HG03439 (cell line): ENCODE measurements around the gene AOPEP.

Source experiments
- ATAC-seq: cut with Tn5 transposase; IDR thresholded peaks from one replicate; pipeline ENCODE4 v1.9.1; 2021; ENCODE audit warnings: mild to moderate bottlenecking, moderate library complexity; ENCODE audit not compliant: unreplicated experiment

AOPEP gene

DNA sequence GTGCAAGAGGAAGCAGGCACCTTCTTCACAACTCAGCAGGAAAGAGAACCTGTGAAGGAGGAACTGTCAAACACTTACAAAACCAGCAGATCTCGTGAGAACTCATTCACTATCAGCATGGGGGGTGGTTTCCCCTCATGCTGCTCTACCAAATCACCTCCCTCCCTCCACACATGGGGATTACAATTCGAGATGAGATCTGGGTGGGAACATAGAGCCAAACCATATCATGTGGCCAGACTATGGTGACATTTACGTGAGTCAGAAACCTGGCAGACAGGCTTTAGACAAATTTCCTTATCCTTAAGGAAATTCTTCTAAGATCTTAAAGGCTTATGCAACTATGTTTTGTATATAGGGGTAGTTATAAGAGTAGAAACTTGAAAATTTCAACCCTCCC is 8.7 kb upstream of the AOPEP start:
- ATAC-seq: no peak

DNA sequence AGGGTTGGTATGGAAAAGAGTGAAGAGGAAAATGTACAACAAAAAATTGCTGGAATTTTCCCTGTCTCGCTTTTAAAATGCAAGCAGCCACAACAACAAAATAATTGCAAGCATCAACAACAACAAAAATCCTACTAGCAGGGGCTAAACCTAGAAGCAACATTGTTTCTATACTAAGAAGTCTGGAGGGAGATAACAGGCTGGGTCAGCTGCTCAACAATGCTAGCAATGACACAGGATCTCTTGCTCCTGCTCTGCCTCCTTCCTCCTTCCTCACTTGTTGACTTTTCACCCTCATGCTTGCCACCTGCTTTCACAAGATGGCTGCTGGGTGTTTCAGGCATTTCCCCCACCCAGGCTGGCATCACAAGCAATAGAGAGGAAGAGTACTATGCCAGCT is 7.6 kb upstream of the AOPEP start:
- ATAC-seq: no peak

- no peak for ATAC-seq
Observed at GRCh38 chr9:94719878-94720277, 6.6 kb upstream of the AOPEP start.

DNA sequence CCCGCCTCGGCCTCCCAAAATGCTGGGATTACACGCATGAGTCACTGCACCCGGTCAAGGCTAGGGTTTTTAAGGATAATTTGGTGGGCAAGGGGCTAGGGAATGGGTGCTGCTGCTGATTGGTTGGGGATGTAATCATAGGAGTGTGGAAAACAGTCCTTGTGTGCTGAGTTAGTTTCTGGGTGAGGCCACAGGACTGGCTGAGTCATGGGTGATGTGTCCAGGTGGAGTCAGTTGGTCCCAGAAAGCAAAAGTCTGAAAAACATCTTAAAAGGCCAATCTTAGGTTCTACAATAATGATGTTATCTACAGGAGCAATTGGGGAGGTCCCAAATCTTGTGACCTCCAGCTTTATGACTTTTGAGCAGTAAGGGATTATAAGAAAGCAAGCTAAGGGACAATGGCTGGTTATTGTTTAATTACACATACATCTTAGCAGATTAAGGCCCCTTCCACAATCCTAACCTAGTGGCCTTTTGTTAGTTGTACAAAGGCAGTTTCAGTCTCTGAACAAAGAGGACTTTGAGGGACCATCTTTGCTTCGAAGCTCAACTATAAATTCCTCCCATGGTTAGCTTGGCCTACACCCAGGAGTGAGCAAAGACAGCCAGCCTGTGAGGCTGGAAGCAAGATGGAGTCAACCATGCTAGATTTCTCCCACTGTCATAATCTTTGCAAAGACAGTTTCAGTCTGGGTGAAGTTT is 5.5 kb upstream of the AOPEP start:
- ATAC-seq: no peak

DNA sequence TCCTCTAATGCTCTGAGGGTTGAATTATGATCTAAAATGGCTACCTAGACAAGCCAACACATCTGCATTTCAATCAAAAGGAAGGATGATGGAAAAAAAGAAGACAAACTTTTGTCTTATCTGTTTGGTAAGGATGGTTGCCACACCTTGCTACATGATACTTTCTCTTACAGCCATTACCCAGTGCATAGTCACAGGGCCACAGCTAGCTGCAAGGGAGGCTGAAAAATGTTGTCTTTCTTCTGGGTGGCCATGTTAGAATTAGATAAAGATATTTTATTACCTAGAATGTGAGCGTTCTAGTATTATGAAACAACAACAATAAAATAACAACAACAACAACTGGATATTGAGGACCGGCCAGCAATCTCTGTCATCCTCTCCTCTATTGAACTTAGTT is 4.7 kb upstream of the AOPEP start:
- ATAC-seq: no peak

DNA sequence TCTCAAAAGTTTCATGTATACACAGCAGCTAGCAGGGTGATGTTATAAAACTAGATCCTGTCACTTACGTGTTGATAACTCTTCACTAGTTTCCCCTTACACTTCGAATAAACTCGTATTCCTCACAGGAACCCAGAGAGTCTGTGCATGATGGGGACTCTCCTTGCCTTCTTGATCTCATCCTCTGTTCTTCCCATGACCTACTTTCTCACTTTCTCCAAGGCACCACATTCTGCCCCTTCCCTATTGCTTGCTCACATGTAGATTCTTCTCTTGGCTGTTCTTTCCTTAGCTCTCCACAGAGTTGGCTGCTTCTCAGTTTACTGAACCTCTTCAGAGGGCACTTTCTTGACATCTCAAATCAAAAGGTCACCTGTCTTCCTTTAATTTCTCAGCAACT is 1.2 kb upstream of the AOPEP start:
- ATAC-seq: no peak

- ATAC-seq: no peak
Observed at GRCh38 chr9:94728719-94729118, 2.2 kb downstream of the AOPEP start.

DNA sequence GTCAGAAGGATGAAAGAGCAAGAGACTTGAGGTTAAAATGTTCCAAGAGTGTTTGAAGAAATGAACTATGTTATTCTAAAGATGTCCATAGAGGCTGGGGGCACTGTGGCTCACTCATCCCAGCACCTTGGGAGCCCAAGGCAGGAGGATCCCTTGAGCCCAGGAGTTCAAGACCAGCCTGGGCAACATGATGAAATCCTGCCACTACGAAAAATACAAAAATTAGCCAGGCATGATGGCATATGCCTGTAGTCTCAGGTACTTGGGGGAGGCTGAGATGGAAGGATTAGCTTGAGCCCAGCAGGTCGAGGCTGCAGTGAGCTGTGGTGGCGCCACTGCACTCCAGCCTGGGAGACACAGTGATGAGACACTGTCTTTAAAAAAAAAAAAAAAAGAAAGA is 2.7 kb downstream of the AOPEP start:
- no peak for ATAC-seq

- ATAC-seq: no peak
Observed at GRCh38 chr9:94734054-94734754, 7.7 kb downstream of the AOPEP start.

DNA sequence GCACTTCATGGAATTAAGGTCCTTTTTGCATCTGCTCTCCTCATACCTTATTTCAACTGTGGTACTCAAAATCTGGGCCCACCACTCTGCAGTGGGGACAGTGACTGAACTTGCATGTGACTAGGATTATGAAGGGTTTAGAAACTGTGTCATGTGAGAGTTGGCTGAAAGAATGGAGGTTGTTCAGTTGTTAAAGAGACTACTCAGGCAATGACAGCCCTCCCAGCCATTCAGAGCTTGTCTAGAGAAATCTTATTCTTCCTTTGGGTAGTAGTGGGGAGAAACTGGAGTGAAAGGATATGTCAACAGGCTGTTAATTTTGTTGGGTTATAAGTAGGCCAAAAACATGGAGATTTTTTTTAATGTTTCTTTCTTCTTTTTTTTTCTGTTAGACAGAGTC is 10.3 kb downstream of the AOPEP start:
- ATAC-seq: no peak

- ATAC-seq: no peak
Observed at GRCh38 chr9:94740145-94740840, 13.8 kb downstream of the AOPEP start.

DNA sequence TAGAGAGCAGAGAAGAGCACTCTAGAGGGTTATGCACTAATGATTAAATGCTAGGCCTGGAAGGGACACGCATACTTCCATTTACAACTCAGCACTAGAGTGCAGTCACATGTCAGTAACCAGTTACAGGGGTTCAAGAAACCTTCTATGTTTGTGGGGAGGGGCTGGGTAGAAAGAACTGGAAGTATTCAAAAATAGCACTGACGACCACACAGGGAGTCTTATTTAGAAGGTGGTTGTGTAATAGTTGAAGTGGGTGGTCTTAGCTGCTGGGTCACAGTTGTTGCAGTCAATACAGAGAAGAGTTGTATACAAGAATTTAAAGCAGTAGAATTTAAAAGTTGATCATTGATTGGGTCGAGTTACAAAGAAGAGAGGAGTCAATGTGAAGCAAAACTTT is 15.4 kb downstream of the AOPEP start:
- ATAC-seq: no peak

GRCh38 chr9:94743035-94743954 is 16.8 kb downstream of the AOPEP start:
- no peak for ATAC-seq

GRCh38 chr9:94745806-94746540 is 19.5 kb downstream of the AOPEP start:
- ATAC-seq: no peak

DNA sequence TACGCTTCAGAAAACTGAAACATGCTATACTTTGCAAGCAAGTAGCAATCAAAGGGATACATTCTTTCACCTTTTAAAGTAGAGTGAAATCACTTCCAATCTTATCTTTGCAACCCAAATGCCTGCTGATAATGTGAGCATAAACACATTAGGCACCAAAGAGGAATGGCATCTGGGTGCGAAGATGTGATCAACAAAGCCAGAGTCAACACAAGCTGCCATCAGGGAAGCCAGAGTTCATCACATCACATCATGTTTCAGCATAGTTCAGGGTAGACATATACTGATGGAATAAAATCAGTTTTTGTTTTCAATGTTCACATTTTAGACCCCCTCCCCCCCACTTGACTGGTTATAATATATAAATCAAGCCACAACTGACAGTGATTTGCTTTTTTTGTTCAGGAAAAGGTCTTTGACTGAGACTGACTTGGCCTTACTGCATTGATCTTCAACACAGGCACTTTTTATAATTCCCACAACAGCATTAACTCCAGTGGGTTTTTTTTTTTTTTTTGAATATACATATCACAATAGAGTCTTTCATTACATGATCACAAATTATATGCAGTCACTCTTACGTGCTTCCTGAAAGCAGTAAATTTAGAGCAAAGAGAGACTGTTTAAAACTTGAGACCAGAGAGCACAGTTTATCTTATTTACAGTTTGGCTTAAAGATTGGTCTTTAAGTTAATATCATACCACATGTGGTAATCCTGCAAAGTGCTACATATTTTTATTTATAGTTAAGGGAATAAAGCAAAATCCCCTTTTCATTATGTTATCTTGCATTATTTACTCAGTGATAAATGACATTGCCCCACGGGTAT is 20.3 kb downstream of the AOPEP start:
- no peak for ATAC-seq

DNA sequence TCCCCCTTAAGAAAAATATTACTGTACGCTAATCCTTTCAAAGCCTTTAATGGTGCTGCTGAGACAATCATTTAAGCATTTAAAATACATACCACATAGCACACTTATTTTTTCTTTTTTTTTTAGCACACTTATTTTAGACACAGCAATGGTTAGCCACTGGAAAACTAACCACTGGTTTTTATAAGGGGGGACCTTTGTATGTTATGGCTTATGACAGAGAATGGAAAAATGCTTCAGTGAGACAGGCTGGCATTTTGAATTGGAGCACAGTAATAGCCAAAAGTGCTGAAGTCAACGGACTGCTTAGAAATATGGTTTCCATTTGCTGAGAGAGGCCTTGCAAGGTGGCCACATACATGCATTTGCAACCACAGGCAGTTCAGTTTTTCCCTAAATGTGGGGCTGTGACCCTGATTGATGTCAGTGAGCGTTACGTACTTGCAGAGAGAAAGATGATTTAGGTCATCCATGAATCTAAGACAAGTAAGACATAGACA is 28.5 kb downstream of the AOPEP start:
- no peak for ATAC-seq

DNA sequence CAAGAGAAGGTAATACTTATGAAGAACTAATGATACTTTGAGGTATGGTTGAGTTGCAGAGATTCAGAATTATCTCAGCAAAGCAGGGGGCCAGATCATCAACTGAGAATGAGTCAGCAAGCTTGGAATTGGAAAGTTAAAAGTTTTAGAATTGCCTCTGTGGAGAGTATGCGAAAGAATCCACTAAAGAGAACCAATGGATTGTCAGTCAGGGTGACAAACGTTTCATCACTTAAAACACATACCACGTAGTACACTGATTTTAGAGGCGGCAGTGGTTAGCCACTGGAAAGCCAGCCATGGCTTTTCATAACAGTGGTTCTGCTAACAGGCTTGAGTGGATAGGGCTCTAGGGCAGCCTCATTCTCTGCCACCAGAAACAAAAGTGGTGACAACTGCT is 30.7 kb downstream of the AOPEP start:
- no peak for ATAC-seq

DNA sequence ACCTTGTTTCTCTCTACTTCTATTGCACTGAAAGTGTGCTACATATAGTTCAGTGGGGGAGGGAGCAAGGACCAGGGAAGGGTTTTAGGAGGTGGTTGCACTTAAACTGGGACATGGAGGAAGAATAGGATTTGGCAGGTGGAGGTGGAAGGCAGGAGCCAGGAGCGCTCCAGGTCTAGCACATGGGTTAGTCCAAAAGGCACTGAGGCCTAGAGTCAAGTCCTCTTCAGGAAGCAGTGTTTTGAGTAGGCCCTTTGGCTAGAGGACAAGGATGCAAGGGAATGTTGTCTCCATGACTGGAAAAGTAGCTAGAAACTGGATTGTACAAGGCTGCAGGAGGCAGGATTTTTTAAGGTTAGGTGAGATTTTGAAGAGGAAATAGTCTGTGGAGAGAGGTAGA is 31.5 kb downstream of the AOPEP start:
- no peak for ATAC-seq

GRCh38 chr9:94758880-94759279 is 32.4 kb downstream of the AOPEP start:
- ATAC-seq: no peak
